Panc1 (cell line): ENCODE results near the gene CIB4.

ENCODE experiments used
- CTCF ChIP-seq: fragments of 450-650 bp; IDR thresholded peaks from 2 replicates; pipeline ENCODE4 v1.5.1; 2017; ENCODE audit warnings: mild to moderate bottlenecking
- POLR2AphosphoS5 ChIP-seq: IDR thresholded peaks from 2 replicates; pipeline ENCODE4 v1.6.1; 2012; ENCODE audit warnings: mild to moderate bottlenecking, low read depth, low read length, moderate library complexity
- REST ChIP-seq, 2 experiments: IDR thresholded peaks; 2 replicates each; pipeline ENCODE4 v1.6.1; 2011 to 2012; ENCODE audit warnings: low read depth in 2 of 2, control low read depth in 1 of 2, low read length in 1 of 2, mild to moderate bottlenecking in 1 of 2, moderate library complexity in 1 of 2; ENCODE audit not compliant: insufficient read depth in 1 of 2
- SIN3A ChIP-seq: IDR thresholded peaks from 2 replicates; pipeline ENCODE4 v1.6.1; 2012; ENCODE audit warnings: low read depth, mild to moderate bottlenecking, low read length, moderate library complexity, borderline replicate concordance; ENCODE audit not compliant: insufficient read depth
- TCF7L2 ChIP-seq: IDR thresholded peaks from 2 replicates; pipeline ENCODE4 v1.6.1; 2011; ENCODE audit warnings: mild to moderate bottlenecking, low read depth, low read length, inconsistent platforms

DNA sequence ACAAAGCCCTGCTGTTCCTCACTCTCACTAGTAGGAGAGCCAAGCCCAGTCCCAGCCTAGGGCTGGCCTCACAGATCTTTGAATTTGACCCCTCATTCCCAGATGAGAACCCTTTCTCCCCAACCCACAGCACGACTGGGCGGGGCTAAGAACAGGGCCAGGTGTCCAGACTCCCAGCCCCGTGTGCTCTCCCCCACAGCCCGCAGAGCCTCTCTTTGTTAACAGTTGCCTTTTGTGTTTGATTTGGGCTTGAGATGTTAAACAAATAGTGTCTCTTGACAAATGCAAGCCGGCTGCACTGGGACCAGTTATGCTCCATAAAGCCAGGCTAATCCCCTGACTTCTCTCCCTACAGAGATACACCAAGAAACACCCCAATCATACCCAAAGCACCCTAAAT is 46.6 kb upstream of the CIB4 start:
- TF ChIP-seq POLR2AphosphoS5: no peak
- TF ChIP-seq TCF7L2: no peak
- no peak for TF ChIP-seq CTCF
- no peak for TF ChIP-seq REST (IDR thresholded peaks at IDR 0.05; ENCODE audit: insufficient read depth in 1 of 2, low read depth in 2 of 2, low read length in 1 of 2)
- no peak for TF ChIP-seq SIN3A
